GM12864 (cell line): ENCODE measurements around the gene PLCG2.
A peak's percentile ranks its signal among the peaks of the same experiment; 100 is the strongest.

ENCODE experiments used
- DNase-seq: peaks from one replicate; pipeline ENCODE4 v3.0.0-alpha.2; 2011; ENCODE audit warnings: low read depth
- H3K4me3 ChIP-seq: 2 replicates; pipeline ENCODE4 v1.5.1; 2011; ENCODE audit warnings: mild to moderate bottlenecking, low read depth, low read length, control low read depth
- TF ChIP-seq, protein P1 (sequence below): IDR thresholded peaks from 2 replicates; pipeline ENCODE4 v1.5.1; 2011; ENCODE audit warnings: low read depth, mild to moderate bottlenecking, moderate library complexity, low read length, control low read depth, inconsistent platforms; ENCODE audit errors: missing control alignments

PLCG2 gene

DNA sequence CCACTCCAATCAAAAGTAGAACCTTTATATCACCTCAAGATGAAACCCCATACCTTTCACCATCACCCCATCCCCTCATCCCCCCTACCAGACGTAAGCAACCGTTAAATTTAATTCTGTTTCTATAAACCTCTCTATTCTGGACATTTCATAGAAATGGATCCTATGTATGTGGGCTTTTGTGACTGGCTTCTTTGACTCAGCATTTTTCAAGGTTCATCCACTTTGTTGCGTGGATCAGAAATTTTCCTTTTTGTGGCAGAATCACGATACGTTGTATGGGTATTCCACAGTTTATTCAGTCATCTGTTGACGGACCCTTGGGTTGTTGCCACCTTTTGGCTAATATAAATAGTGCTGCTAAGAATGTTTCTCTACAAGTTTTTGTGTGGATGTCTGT is 8.6 kb downstream of the PLCG2 start:
- DNase-seq, result no peak
- H3K4me3 ChIP-seq, result peak overlapping the region; percentile 1; the same call in 1 of the 2 replicates
- TF ChIP-seq, protein P1, sequence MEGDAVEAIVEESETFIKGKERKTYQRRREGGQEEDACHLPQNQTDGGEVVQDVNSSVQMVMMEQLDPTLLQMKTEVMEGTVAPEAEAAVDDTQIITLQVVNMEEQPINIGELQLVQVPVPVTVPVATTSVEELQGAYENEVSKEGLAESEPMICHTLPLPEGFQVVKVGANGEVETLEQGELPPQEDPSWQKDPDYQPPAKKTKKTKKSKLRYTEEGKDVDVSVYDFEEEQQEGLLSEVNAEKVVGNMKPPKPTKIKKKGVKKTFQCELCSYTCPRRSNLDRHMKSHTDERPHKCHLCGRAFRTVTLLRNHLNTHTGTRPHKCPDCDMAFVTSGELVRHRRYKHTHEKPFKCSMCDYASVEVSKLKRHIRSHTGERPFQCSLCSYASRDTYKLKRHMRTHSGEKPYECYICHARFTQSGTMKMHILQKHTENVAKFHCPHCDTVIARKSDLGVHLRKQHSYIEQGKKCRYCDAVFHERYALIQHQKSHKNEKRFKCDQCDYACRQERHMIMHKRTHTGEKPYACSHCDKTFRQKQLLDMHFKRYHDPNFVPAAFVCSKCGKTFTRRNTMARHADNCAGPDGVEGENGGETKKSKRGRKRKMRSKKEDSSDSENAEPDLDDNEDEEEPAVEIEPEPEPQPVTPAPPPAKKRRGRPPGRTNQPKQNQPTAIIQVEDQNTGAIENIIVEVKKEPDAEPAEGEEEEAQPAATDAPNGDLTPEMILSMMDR, result no peak

DNA sequence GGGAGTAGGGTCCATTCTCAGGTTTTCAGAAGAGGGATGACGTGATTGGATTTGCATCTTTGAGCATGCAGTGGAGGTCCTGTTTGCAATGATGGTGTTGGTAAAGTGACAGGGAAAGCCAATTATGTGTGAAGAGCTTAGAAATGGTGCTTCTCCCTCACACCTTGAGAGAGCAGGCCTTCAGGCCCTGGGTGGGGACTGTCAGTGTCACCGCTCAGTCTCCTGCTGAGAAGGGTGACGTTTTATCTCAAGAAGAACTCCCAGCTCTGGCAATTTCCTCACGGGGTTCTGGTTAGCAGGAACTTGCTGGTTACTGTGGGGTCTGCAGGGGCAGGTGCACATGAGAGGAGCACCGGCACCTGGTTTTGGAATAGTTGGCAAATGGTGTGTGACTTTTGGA is 11.2 kb downstream of the PLCG2 start:
- TF ChIP-seq, protein P1, result no peak
- DNase-seq, result no peak
- H3K4me3 ChIP-seq, result no peak overlapping the region

DNA sequence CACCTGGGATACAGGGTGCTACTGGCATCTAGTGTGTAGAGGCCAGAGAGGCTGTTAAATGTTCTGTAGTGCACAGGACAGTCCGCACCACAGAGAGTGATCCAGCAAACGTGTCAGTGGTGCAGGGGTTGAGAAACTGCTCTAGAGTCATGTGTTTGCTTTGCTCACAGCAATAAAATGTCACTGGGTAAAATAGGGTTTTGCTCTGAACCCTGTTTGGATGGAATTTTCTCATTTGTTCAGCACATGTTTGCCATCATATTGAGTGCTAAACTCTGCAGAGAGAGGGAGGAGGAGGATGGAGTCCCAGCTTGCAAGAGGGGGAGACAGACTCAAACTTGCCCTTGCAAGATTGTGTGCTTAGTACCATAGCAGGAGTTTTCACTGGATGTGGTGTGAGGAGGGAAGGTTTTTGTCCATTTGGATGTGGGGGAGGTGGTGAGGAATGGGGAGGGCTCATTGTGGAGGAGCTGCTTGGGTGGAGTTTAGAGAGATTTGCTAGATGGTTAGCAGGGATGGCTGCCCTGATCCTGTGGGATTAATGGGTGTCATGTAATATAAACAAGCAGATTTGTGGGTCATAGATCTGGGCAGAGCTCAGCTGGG is 11.8 kb downstream of the PLCG2 start:
- no peak for DNase-seq
- TF ChIP-seq, protein P1, result no peak
- H3K4me3 ChIP-seq, result no peak overlapping the region

DNA sequence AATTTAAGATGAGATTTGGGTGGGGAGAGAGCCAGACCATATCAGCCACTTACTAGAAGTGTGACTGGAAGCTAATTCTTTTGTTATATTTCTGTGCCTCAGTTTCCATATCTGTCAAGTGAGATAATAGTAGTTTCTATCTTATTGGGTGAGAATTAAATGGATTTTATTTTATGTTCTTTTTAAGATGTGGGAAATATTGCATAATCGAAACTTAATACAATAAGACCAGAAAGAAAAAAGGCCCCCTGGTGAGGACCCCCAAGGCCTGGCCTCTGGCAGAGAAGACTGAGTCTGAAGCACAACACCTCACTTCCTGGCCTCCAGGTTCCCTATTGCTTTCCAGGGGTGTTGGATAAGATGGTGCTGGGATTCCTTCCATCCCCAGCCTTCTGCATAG is 13.7 kb downstream of the PLCG2 start:
- no peak for DNase-seq
- H3K4me3 ChIP-seq, result no peak overlapping the region
- TF ChIP-seq, protein P1, result no peak

DNA sequence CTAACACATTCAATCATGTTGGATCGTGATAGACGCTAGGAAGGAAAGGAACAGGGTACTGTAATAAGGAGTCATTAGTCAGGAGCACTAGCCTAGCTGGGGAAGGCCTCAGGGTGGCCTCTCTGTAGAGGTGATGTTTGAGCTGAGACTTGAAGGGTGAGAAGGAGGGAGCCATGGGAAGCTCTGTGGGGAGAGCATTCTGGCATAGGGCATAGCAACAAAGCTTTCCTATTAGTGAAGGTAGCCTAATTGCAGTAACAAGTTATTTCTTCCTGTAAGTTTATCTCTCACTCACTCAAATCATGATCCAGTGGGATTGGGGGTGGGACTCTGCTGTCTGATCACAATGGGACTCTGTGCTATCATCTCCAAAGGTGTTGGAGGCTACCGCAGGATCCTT is 16.1 kb downstream of the PLCG2 start:
- H3K4me3 ChIP-seq, result no peak overlapping the region

DNA sequence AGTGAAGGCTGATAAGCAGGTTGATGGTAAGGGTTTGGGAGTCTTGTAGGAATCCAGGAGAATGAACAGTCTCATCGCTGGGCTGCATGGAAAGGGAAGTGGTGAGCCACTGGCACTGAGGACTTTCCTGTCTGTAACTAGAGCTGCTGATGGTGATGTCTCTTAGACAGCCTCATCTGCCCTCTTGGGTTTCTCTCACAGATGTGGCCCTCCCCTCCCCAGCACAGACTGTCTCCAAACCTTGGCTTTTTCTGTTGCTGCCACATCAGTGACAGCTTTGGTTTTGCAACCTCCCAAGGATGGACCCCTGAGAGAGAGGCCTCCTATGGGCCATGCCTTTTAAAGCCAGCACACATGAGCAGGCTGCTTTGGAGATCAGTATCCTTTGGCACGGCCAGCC is 16.9 kb downstream of the PLCG2 start:
- TF ChIP-seq, protein P1, result no peak
- DNase-seq, result no peak
- H3K4me3 ChIP-seq, result no peak overlapping the region

More for the DNA sequence above, 16.1 kb downstream of the PLCG2 start:
- TF ChIP-seq, protein P1, result no peak
- no peak for DNase-seq
